GM18505 (cell line): ENCODE data around the gene DARS1.

Experiments
- ATAC-seq: cut with Tn5 transposase; IDR thresholded peaks from one replicate; pipeline ENCODE4 v1.9.1; 2021; ENCODE audit not compliant: unreplicated experiment
- POLR2A ChIP-seq: IDR thresholded peaks from 4 replicates; pipeline ENCODE4 v1.6.1; 2011; ENCODE audit warnings: borderline replicate concordance; ENCODE audit not compliant: insufficient read depth, insufficient read length; ENCODE audit errors: extremely low read depth

Gene DARS1

GRCh38 chr2:136008205-136008865 is 22.9 kb upstream of the DARS1 start:
- TF ChIP-seq POLR2A = no peak
- ATAC-seq = no peak

- no peak for TF ChIP-seq POLR2A
- ATAC-seq = no peak
Observed at GRCh38 chr2:136006658-136007057, 21.2 kb upstream of the DARS1 start.

GRCh38 chr2:136005462-136006196 is 20.2 kb upstream of the DARS1 start:
- TF ChIP-seq POLR2A = no peak
- no peak for ATAC-seq

GRCh38 chr2:136004965-136005364 is 19.5 kb upstream of the DARS1 start:
- no peak for ATAC-seq
- no peak for TF ChIP-seq POLR2A

GRCh38 chr2:136001131-136001530 is 15.7 kb upstream of the DARS1 start:
- no peak for ATAC-seq
- no peak for TF ChIP-seq POLR2A

- TF ChIP-seq POLR2A = no peak
- peak; percentile 43 for ATAC-seq
Observed at GRCh38 chr2:136000502-136000901, 15.1 kb upstream of the DARS1 start.

GRCh38 chr2:135999899-136000298 is 14.5 kb upstream of the DARS1 start:
- no peak for TF ChIP-seq POLR2A
- no peak for ATAC-seq

- no peak for ATAC-seq
- no peak for TF ChIP-seq POLR2A
Observed at GRCh38 chr2:135998879-135999278, 13.5 kb upstream of the DARS1 start.

GRCh38 chr2:135997380-135997779 is 12.0 kb upstream of the DARS1 start:
- peak; percentile 70 for ATAC-seq

GRCh38 chr2:135996304-135996703 is 10.9 kb upstream of the DARS1 start:
- ATAC-seq = no peak
- TF ChIP-seq POLR2A = no peak

More at GRCh38 chr2:135997380-135997779, 12.0 kb upstream of the DARS1 start:
- no peak for TF ChIP-seq POLR2A

- ATAC-seq = no peak
- TF ChIP-seq POLR2A = no peak
Observed at GRCh38 chr2:135994281-135994680, 8.9 kb upstream of the DARS1 start.

GRCh38 chr2:135993421-135993820 is 8.0 kb upstream of the DARS1 start:
- no peak for ATAC-seq
- no peak for TF ChIP-seq POLR2A

GRCh38 chr2:135991861-135992260 is 6.4 kb upstream of the DARS1 start:
- TF ChIP-seq POLR2A = no peak
- no peak for ATAC-seq

GRCh38 chr2:135987441-135987840 is 2.0 kb upstream of the DARS1 start:
- no peak for TF ChIP-seq POLR2A
- ATAC-seq = no peak
